Activated T-helper 1 cell treated with Interleukin-2 at 50 U/mL for 16 hours (primary cell): Measurements from ENCODE around the gene MYBBP1A.
"Not testable (repeated sequence)": the region's sequence is repeated elsewhere in the genome, so short reads cannot be mapped to it uniquely, and the experiment has no call there.

Experiments
- DNase-seq: peaks from one replicate; pipeline ENCODE4 v3.0.0-alpha.2; 2020; ENCODE audit warnings: low read depth

The MYBBP1A gene, protein sequence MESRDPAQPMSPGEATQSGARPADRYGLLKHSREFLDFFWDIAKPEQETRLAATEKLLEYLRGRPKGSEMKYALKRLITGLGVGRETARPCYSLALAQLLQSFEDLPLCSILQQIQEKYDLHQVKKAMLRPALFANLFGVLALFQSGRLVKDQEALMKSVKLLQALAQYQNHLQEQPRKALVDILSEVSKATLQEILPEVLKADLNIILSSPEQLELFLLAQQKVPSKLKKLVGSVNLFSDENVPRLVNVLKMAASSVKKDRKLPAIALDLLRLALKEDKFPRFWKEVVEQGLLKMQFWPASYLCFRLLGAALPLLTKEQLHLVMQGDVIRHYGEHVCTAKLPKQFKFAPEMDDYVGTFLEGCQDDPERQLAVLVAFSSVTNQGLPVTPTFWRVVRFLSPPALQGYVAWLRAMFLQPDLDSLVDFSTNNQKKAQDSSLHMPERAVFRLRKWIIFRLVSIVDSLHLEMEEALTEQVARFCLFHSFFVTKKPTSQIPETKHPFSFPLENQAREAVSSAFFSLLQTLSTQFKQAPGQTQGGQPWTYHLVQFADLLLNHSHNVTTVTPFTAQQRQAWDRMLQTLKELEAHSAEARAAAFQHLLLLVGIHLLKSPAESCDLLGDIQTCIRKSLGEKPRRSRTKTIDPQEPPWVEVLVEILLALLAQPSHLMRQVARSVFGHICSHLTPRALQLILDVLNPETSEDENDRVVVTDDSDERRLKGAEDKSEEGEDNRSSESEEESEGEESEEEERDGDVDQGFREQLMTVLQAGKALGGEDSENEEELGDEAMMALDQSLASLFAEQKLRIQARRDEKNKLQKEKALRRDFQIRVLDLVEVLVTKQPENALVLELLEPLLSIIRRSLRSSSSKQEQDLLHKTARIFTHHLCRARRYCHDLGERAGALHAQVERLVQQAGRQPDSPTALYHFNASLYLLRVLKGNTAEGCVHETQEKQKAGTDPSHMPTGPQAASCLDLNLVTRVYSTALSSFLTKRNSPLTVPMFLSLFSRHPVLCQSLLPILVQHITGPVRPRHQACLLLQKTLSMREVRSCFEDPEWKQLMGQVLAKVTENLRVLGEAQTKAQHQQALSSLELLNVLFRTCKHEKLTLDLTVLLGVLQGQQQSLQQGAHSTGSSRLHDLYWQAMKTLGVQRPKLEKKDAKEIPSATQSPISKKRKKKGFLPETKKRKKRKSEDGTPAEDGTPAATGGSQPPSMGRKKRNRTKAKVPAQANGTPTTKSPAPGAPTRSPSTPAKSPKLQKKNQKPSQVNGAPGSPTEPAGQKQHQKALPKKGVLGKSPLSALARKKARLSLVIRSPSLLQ (N-terminal part only)

DNA sequence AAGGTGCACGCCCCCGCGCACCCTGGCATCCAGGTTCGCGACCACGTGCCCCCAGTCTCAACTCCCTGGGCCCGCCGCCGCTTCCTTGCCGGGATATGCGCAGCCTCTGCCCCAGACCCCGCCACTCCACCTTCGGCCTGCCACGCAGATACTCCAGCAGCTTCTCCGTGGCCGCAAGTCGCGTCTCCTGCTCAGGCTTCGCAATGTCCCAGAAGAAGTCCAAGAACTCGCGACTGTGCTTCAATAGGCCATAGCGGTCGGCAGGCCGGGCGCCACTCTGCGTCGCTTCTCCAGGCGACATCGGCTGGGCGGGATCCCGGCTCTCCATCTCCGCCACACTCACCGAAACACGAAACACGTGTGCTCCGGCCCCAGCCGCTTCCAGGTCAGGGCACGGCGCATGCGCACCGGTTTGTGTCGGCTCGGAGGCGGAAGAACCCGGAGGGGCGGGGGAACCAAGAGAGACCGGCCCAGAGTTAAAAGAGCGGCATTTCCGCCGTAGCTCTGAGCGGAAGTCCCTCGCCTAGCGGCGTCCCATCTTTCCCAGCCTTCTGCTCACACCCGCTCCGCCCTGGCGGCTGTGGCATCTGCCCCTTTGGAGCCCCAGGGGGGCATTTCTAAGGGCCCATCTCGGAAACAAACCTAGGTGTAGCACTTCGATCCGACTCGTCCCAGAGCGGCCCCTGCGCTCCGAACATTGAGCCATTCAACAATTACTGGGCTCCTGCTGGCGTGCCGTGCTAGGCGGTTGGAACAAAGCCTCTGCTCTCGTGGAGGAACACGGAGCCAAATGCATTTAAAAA is at the start of gene MYBBP1A:
Gene MYBBP1A (minus strand): TSS at position 388 of the 803 bp plus-strand sequence. CDS start 60 bp downstream, at position 328.
- DNase-seq: peak; percentile 96

DNA sequence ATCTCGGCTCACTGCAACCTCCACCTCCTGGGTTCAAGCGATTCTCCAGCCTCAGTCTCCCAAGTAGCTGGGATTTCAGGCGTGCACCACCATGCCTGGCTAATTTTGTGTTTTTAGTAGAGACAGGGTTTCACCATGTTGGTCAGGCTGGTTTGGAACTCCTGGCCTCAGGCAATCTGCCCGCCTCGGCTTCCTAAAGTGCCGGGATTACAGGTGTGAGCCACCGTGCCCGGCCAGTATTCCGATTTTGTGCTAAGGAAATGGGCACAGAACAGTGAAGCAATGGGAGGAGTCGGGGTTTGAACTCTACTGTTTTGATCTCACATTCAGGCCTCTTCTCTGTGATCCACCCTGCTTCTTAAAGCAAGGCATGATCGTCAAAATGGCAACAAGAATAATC is 49.6 kb upstream of the MYBBP1A start:
- DNase-seq: not testable (repeated sequence)

DNA sequence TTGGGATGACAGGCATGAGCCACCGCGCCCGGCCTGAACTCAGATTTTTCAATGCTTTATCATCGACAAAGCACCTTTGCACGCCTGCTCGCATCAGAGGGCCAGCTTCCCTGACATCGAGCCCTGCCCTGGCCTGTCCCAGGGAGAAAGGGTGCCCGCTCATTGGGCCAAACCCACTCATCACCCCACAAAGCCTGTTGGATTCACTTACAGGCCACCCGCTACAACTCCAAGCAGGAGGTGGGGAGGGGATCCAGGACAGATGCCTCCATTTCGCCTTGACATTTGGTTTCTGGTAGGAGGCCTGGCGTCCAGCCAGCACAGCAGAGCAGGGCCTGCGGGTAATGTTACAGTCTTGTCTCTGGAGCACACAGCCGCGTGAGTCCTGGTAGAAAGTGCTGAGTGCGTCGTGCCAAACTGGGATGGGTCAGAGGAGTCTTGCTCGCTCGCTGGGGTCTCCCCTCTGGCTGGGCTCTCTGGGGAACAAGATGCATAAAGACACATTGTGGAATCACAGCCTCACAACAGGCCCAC is 49.0 kb upstream of the MYBBP1A start:
- no peak for DNase-seq

DNA sequence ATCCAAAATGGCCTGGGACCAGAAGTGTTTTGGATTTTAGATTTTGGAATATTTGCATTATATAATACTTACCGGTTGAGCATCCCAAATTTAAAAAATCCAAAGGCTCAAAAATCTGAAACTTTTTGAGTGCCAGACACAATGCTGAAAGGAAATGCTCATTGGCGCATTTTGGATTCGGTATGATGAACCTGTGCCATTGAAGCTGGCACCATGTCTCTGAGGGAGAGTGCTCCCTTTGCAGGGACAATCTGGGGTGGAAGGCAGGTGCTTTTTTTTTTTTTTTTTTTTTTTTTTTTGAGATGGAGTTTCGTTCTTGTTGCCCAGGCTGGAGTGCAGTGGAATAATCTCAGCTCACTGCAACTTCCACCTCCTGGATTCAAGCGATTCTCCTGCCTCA is 46.9 kb upstream of the MYBBP1A start:
- DNase-seq: no peak

DNA sequence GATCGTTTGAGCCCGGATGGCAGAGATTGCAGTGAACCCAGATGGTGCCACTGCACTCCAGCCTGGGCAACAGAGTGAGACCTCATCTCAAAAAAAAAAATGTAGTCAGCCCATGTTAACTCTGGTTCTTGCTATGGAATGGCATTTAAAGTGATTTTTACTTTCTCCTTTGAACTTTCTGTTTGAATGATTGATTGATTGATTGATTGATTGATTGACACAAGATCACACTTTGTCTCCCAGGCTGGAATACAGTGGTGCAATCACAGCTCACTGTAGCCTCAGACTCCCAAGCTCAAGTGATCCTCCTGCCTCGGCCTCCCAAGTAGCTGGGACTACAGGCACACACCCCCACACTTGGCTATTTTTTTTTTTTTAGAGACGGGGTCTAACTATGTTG is 46.1 kb upstream of the MYBBP1A start:
- no peak for DNase-seq

DNA sequence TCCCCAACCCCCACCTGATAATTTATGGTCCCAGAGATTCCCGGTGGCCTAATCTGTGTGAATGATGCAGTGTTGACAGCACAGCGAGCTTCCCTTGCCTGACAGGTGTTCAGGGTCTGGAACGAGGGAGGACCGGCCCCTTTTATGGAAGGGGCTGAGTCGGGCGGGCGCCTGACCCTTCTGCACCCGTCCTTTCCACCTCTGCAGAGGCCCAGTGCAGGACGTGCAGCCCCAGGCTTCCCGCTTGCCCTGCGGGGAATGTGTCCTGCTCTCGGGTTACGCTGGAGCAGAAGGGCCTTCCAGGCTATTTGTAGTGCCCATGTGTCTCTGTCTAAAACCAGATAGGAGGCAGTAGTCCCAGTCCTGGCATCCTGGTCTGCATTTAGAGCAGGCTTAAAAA is 45.4 kb upstream of the MYBBP1A start:
- DNase-seq: no peak

GRCh38 chr17:4599505-4600281 is 44.5 kb upstream of the MYBBP1A start:
- no peak for DNase-seq

- DNase-seq: no peak
Observed at GRCh38 chr17:4598776-4599504, 43.8 kb upstream of the MYBBP1A start.

- no peak for DNase-seq
Observed at GRCh38 chr17:4597975-4598374, 42.8 kb upstream of the MYBBP1A start.

DNA sequence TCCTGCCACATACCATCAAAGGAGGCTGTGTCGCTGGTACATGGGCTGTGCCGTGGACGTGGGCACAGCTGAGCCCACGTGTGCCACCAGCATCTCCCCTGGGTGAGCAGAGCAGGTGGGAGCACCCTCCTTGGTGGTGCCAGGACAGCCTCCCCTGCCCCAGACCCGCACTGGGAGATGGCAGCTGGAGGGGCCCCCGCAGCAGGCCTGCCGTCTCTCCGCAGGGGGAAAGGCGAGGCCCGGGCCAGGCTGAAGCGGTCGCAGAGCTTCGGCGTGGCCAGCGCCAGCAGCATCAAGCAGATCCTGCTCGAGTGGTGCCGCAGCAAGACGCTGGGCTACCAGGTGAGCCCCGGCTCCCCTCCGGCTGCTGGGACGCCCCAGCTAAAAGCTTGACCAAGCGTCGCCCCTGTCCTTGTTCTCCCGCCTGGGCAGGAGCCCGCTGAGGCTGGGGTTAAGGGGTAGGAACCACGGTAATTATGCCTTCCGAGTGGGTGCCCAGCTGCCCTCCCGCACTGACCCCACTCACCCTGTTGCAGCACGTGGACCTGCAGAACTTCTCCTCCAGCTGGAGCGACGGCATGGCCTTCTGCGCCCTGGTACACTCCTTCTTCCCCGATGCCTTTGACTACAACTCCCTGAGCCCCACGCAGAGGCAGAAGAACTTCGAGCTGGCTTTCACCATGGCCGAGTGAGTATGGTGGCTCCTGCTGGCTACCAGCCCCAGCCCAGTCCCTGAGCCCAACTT is 41.6 kb upstream of the MYBBP1A start:
- DNase-seq: no peak

- DNase-seq: not testable (repeated sequence)
Observed at GRCh38 chr17:4595685-4596342, 40.6 kb upstream of the MYBBP1A start.

- no peak for DNase-seq
Observed at GRCh38 chr17:4594931-4595684, 39.9 kb upstream of the MYBBP1A start.

DNA sequence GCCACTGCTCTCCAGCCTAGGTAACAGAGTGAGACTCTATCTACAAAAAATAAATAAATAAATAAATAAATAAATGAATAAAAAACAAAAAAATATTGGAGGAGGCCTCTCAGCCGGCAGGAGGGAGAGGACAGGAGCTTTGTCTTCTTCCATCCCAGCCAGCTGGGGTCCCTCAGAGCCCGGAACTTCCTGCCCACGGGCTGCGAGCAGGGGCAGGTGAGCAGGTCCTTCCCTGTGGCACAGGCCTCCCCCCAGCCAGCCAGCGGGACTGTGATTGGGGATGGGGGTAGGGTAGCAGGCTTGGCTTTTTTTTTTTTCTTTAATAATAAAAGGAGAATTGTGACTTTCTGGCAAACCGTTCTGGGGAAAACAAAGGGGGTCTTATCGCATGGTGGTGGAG is 39.2 kb upstream of the MYBBP1A start:
- DNase-seq: no peak

DNA sequence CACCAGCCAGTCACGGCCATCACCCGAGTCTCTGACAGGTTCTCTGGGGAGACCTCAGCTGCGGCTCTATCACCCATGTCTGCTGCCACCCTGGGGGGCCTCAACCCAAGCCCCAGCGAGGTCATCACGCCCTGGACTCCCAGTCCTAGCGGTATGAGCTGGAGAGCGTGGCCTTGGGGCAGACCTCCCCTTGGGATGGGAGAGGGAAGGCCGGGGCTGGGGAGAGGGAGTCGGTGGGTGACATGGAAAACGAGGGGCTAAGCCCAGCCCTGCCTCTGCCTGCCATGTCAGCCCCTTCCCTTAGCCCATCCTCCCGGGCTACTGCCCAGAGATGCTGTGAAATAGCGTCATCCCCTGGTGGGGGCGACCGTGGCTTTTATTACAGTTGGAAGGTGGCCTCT is 37.8 kb upstream of the MYBBP1A start:
- DNase-seq: no peak

DNA sequence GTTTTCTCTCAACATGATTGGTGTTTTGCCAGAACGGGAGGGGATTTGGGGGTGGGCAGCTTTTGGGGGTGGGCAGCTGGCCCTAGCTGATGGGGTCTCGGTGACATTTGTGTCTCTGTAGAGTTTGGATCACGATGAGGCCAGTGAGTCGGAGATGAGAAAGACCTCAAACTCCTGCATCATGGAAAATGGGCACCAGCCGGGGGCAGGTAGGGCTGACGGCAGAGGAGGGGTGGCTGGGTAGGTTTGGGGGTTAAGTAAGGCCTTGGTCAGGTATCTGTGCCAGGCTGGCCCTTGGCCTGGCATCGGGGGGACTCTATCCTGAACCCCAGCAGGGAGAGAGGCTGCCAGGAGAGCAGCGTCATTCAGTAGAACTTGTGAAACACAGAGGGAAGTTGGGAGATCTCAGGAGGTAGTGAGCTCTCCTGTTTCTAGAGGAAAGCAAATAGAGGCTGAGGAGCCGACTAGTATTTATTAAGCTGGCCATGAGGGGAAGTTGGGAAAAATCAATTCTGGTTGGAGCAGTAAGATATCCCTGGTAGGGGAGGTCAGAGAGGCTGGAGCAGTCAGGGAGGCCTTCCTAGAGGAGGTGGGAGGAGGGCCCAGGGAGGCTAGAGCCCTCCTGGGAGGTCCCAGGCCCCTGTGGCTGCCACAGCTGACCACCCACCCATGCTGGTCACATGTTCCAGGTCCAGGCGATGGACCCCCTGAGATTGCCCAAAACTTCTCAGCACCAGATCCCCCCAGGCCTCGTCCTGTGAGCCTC is 37.2 kb upstream of the MYBBP1A start:
- no peak for DNase-seq

DNA sequence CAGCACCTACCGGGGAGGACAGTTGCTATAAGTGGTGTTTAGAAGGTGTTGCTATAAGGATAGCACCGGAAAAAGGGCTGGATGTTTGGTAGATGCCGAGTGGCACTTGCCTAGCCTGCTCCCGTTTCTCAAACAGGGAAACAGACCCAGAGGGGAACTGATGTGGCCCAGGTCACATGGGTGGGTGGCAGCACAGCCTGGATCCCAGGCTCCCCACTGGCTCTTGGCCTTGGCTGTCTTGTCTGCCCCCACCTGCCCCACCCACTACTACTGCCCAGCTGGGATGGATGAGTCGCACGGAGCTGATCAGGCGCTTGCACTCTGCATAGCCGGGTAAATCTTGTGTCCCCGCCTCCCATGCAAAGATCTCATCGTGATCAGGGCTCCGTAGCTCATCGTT is 36.3 kb upstream of the MYBBP1A start:
- DNase-seq: no peak

DNA sequence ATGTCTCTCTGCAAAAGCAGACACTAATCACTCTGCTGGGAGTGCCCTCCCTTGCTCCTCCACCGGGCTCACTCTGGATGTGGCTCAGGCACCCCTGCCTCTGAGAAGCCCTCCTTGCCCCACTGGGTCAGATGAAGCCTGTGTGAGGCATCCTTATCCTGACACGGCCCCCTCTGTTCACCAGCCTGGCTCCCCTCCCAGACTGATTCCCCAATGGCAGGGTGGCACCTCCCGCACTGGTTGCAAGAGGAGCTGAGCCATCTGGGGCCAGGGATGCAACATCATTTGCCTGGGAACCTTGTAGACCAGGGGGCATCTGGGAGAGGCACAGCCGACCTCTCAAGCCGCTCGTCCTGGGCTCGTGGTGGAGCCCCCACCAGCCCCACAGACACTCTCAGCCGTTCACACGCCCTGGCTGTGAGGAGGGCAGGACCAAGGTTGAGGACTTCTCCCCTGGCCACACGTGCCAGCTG is 35.8 kb upstream of the MYBBP1A start:
- DNase-seq: no peak
